Activated B cell treated with CpG ODN at 0.5 μM for 24 hours (primary cell): ENCODE data around the gene SNX13. TPM values are rescaled to one million over a fixed set of nuclear protein-coding genes. Genes with fewer than 3 reads are reported as not detected.

ENCODE experiments used
- ATAC-seq: fragments of 200-7000 bp; cut with Tn5 transposase; one replicate; pipeline ENCODE4 v1.10.0; 2021; ENCODE audit warnings: low read depth, mild to moderate bottlenecking, moderate library complexity
- CTCF ChIA-PET: fragments of 350-600 bp; sonication (Branson Sonifier 250); formaldehyde crosslinking; loops from one replicate; lab custom pipeline; 2021; ENCODE audit warnings: antibody characterized with exemption; lab: Charles Lee
- POLR2A ChIA-PET: fragments of 350-600 bp; sonication (Branson Sonifier 250); formaldehyde crosslinking; loops from one replicate; lab custom pipeline; 2021; ENCODE audit warnings: antibody characterized with exemption; lab: Charles Lee
- DNase-seq: peaks from one replicate; pipeline ENCODE4 v3.0.0; 2022
- H3K27ac Mint-ChIP-seq: one replicate; pipeline ENCODE4 v1.8.0; 2020; ENCODE audit warnings: mixed read lengths
- H3K27me3 Mint-ChIP-seq: one replicate; pipeline ENCODE4 v1.8.0; 2021; ENCODE audit warnings: mixed read lengths
- H3K36me3 Mint-ChIP-seq: one replicate; pipeline ENCODE4 v1.8.0; 2021; ENCODE audit warnings: low read depth, mixed read lengths
- H3K4me1 Mint-ChIP-seq: one replicate; pipeline ENCODE4 v1.8.0; 2021; ENCODE audit warnings: mixed read lengths
- H3K4me3 Mint-ChIP-seq: one replicate; pipeline ENCODE4 v1.8.0; 2020; ENCODE audit warnings: mild to moderate bottlenecking, mixed read lengths
- H3K9me3 Mint-ChIP-seq: one replicate; pipeline ENCODE4 v1.8.0; 2020; ENCODE audit warnings: mixed read lengths
- intact Hi-C: fragments of 100-400 bp; cut with micrococcal nuclease; formaldehyde crosslinking; loops from one replicate; pipeline ENCODE4 v1.15.1; 2024
- total RNA-seq: library from RNA; stranded (reverse); gene quantifications from 2 replicates; pipeline ENCODE4 v1.2.3, GENCODE V29; 2022
- TF ChIP-seq, protein P1 (sequence below): fragments of 200-600 bp; IDR thresholded peaks from one replicate; pipeline ENCODE4 v1.8.0; 2022; ENCODE audit warnings: antibody characterized with exemption, mild to moderate bottlenecking

Gene SNX13
- total RNA-seq, 1 donor from 2014 or later = 46.5 TPM

DNA sequence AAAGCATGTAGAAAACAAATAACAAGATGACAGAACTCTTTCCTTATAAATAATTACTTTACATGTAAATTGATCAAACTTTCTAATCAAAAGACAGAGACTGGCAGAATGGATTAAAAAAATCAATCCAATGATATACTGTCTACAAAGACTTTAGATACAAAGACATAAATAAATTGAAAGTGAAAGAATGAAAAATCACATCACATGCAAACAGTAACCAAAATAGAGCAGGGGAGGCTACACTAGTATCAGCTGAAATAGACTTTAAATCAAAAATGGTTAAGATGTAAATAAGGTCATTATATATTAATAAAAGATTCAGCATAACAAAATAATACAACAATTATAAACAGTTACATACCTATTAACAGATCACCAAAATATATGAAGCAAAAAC, 97.3 kb downstream of the SNX13 start:
- Mint-ChIP-seq H3K9me3 (peaks cover 7% of the 10 kb centered on the region), H3K27ac (no peak overlapping the region), H3K36me3 (peaks cover 73% of the 10 kb centered on the region), H3K4me3 (no peak overlapping the region), H3K27me3 (no peaks in the 10 kb centered on the region), H3K4me1 (peaks cover 20% of the 10 kb centered on the region)
- ATAC-seq (no peak), DNase-seq (no peak)
- POLR2A ChIA-PET = no interaction called here
- TF ChIP-seq, protein P1, sequence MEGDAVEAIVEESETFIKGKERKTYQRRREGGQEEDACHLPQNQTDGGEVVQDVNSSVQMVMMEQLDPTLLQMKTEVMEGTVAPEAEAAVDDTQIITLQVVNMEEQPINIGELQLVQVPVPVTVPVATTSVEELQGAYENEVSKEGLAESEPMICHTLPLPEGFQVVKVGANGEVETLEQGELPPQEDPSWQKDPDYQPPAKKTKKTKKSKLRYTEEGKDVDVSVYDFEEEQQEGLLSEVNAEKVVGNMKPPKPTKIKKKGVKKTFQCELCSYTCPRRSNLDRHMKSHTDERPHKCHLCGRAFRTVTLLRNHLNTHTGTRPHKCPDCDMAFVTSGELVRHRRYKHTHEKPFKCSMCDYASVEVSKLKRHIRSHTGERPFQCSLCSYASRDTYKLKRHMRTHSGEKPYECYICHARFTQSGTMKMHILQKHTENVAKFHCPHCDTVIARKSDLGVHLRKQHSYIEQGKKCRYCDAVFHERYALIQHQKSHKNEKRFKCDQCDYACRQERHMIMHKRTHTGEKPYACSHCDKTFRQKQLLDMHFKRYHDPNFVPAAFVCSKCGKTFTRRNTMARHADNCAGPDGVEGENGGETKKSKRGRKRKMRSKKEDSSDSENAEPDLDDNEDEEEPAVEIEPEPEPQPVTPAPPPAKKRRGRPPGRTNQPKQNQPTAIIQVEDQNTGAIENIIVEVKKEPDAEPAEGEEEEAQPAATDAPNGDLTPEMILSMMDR = no peak
- CTCF ChIA-PET = no interaction called here
- intact Hi-C loops = no loop called here

DNA sequence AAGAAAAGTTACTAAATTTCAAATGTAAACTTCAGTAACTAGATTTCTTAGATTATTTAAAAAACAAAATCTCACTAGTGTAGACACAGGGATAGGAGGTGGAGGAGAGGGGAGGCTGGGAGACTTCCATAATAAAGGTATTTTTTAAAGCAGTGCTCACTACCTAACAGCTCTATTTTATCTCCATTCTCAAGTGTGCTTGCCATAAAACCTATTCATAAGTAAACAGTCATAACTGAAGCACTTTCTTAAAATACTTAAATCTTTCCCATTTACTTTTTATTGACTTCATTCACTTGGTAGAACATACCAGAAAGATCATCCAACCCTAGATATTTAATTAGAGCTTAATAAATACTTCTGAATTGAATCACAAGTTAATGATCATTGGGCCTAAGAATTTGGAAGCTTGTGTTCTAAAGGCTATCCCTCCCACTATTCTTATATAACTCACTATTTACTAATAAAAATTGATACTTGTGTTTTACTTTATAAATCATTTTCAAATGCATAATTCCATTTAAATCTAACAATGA, 107.4 kb downstream of the SNX13 start:
- ATAC-seq (no peak), DNase-seq (no peak)
- TF ChIP-seq, protein P1 = no peak
- Mint-ChIP-seq H3K27ac (no peak overlapping the region), H3K4me1 (no peaks in the 10 kb centered on the region), H3K9me3 (no peaks in the 10 kb centered on the region), H3K27me3 (no peaks in the 10 kb centered on the region), H3K4me3 (no peak overlapping the region), H3K36me3 (peaks cover 42% of the 10 kb centered on the region)
- ChIA-PET CTCF (no interaction called here), POLR2A (no interaction called here)
- intact Hi-C loops = no loop called here

DNA sequence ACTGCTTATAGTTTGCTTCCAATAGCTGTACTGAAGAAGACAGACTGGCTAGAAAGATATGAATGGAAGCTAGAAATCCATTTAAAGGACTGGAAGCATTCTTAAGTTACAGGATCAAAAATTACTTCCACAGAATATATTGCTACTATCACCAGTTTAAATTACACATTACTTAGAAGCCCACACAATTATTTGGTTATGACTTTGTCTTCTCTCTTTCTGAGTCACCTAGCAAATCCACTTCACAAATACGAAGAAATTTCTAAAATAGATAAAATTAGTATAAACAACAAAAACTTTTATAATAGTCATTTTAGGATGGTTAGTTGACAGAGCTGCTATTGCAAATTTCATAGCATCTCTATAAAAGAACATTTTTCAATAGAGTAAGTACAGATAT, 108.1 kb downstream of the SNX13 start:
- no peak overlapping the region for H3K27ac Mint-ChIP-seq
- POLR2A ChIA-PET = no interaction called here
- no peaks in the 10 kb centered on the region for H3K27me3 Mint-ChIP-seq
- no peak for ATAC-seq
- no peak overlapping the region for H3K4me3 Mint-ChIP-seq
- intact Hi-C loops = no loop called here
- H3K9me3 Mint-ChIP-seq = no peaks in the 10 kb centered on the region
- DNase-seq = no peak
- peaks cover 41% of the 10 kb centered on the region for H3K36me3 Mint-ChIP-seq
- H3K4me1 Mint-ChIP-seq = no peaks in the 10 kb centered on the region
- TF ChIP-seq, protein P1 = no peak
- CTCF ChIA-PET = no interaction called here

DNA sequence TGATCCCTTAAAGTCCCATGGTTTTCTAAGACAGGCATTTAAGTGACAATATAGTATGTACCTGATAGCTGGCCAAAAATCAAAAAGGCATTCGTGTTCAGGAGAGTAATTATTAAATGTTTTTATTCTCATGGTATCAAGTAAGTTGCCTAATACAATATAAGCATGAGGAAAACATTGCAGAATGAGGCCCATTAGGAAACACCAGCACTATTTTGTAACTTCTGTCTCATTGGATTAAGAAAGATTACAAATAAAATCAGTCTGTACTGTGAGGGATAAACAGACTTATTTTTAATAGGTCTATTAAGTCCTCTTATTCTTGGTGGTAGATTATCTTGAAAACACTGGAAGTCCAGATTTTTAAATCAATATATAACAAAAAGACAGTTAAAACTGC, 110.1 kb downstream of the SNX13 start:
- no peak overlapping the region for H3K4me3 Mint-ChIP-seq
- TF ChIP-seq, protein P1 = no peak
- H3K27me3 Mint-ChIP-seq = no peaks in the 10 kb centered on the region
- no peaks in the 10 kb centered on the region for H3K9me3 Mint-ChIP-seq
- ChIA-PET CTCF (no interaction called here), POLR2A (no interaction called here)
- ATAC-seq (no peak), DNase-seq (no peak)
- intact Hi-C loops = no loop called here
- no peaks in the 10 kb centered on the region for H3K4me1 Mint-ChIP-seq
- H3K27ac Mint-ChIP-seq = no peak overlapping the region
- H3K36me3 Mint-ChIP-seq = peaks cover 39% of the 10 kb centered on the region

DNA sequence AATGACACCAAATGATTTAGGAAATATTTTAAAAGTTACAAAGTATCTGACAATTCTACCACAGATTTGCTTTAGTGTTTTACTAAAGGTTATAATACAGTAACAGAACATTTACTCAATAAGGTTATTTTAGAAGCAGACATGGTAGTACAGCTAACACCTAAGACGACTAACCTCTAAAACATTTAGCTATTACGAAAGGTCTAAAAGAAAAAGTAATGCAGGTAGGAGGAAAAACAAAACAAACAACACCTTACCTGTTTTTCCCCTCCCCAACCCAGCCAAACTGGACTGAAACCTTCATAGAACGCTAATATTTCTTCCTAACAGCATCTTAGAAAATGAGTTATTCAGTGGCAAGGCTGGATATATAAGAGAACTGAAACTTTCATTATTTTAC, 111.3 kb downstream of the SNX13 start:
- TF ChIP-seq, protein P1 = no peak
- H3K27me3 Mint-ChIP-seq = no peaks in the 10 kb centered on the region
- H3K4me3 Mint-ChIP-seq = no peak overlapping the region
- no peaks in the 10 kb centered on the region for H3K9me3 Mint-ChIP-seq
- H3K4me1 Mint-ChIP-seq = no peaks in the 10 kb centered on the region
- ChIA-PET CTCF (no interaction called here), POLR2A (no interaction called here)
- H3K36me3 Mint-ChIP-seq = peaks cover 36% of the 10 kb centered on the region
- no peak for ATAC-seq
- no peak overlapping the region for H3K27ac Mint-ChIP-seq
- DNase-seq = no peak
- intact Hi-C loops = loop anchor here (1.0 kb wide), 1 partner anchor 13 kb away; no protein-coding TSS in a partner anchor
